CD1c-positive myeloid dendritic cell (primary cell): ENCODE measurements around the gene ZBTB42.

Experiments
- DNase-seq: peaks from one replicate; pipeline ENCODE4 v3.0.0-alpha.2; 2016; ENCODE audit errors: extremely low spot score

Gene ZBTB42

DNA sequence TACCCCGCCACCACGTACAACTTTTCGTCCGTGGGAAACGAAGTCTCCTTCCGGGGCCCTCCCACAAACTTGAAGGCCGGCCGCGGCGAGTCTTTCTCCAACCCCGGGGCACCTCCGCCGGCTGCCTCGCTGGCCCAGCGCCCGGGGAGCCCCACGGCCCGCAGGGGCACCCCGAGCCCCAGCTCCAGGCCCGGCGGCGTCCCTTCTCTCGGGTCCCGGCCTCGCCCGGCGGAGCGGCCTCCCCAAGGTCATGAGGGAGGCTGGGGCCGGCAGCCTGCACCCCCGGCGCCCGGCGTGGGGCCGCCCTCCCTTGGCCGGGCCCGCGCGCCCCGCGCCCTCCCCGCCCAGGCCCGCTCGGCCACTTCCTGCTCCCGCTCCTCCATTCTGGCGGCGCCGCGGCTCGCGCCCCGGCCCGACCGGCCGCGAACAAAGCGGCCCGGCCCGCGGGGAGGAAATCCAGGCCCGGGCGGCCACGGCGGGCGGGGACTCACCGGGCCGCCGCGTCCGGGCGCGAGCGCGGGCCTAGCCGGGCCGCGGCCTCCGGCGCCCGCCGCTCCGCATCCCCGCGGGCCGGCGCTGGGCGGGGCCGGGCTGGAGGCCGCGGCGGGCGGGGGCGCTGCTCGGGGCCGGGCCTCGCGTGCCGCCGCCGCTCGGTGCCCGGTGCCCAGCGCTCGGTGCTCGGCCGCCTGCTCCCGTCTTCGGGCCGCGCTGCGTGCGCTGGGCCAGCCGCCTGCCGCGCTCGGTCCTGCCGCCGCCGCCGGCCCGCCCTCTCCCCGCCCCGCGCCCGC lies 5.7 kb upstream of the ZBTB42 start, which contains the start of gene AKT1:
TSS of gene AKT1 (minus strand) at position 756 of the 788 bp plus-strand sequence. CDS start 3,105 bp downstream, outside the sequence.
- DNase-seq: peak; percentile 58

DNA sequence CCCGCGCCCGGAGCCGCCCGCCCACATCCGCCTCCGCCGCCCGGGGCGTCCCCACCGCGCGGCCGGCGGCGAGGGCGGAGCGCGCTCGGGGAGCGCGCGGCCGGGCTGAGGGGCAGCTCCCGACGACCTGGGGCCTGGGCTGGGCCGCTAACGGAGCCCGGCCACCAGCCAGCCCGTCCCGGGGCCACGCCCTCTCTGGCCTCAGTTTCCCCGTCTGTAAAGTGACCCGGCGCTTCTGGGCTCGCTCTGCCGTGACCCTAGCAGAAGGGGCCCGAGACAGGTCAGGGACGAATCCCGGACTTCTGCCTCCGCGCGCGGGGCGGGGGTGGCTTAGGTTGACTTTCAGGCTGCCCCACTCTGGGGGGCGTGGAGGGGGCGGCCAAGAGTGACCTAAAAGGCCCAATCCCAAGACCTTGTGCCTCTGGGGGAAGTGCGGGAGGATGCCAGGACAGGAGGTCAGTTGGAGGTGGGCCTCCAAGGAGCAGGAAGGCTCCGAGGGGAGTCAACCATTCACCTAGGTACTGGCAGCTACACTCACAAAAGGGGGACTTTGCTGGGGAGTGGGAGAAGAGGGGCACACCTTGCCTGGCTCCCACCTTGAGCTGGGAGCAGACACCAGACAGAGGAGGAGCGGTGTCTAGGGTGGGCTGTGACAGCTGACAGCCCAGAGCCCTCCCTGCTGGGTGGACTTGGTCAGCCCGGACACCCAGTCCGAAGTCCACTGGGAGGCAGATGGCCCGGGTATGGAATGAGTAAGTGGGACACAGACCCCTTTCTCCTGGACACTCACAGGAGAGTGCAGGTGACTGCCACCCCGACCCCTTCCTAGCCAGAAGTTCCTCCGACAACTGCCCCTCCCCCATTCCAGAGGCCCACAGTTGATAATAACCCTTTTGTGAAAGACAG lies 4.9 kb upstream of the ZBTB42 start:
- DNase-seq: peak; percentile 44

DNA sequence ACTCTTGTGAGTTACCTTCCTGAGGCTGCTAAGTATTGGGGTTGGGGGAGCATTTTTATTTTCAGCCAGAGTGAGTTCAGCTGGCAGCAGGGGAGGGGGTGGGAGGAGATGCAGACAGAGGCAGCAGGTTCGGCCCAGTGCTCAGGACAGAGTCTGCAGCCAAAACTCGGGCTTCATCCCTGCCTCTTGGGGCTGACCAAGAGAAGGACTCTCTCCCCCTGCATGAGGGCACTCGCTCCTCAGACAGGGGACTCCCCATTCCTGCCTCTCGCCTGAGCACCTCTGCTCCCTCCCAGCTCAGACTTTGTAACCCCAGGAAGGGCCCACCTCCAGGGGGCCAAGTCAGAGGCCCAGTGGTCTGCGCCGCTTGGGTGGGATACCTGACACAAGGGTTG lies 4.2 kb upstream of the ZBTB42 start:
- no peak for DNase-seq

DNA sequence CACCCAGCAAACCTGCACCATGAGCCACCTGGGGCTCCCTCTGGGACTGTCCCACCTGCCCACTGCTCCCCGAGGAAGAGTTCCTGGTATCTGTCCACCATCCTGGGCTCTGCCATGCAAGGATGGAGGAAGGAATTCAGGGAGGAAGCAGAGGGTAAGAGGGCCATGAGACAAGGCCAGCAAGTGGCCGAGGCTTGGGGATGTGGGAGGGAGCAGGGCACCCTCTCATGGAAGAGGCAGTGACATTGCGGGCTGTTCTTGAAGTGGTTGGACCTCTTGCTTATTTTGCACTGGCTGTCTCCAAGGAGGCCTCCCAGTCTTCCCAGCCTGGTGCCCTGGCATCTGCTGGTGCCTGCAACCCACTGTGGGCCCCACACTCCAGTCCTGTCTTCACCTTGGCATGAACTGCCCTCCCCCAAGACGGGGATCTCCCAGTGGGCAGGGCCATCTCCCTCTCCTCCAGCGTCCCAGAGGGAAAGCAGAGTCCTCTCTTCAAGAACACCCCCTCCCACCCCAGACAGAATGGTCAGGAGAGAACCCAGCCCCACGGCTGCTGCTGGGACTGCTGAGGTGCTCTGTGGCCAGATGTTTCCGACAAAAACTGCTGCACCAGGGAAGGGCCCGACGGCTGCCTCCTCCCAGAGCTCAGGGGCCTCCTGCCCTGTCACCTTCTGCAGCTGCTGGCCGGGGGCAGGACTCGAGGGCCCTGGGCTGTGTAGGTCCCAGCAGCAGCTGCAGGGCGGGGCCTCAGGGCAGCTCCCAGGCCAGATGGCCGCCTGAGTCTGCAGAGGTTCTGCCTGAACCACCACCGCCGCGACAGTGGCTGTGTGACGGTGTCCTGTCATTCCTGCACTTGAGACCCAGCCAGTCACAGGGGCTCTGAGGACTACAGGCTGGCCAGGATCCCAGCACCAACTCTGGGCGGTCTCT lies 3.5 kb upstream of the ZBTB42 start:
- DNase-seq: peak; percentile 27

DNA sequence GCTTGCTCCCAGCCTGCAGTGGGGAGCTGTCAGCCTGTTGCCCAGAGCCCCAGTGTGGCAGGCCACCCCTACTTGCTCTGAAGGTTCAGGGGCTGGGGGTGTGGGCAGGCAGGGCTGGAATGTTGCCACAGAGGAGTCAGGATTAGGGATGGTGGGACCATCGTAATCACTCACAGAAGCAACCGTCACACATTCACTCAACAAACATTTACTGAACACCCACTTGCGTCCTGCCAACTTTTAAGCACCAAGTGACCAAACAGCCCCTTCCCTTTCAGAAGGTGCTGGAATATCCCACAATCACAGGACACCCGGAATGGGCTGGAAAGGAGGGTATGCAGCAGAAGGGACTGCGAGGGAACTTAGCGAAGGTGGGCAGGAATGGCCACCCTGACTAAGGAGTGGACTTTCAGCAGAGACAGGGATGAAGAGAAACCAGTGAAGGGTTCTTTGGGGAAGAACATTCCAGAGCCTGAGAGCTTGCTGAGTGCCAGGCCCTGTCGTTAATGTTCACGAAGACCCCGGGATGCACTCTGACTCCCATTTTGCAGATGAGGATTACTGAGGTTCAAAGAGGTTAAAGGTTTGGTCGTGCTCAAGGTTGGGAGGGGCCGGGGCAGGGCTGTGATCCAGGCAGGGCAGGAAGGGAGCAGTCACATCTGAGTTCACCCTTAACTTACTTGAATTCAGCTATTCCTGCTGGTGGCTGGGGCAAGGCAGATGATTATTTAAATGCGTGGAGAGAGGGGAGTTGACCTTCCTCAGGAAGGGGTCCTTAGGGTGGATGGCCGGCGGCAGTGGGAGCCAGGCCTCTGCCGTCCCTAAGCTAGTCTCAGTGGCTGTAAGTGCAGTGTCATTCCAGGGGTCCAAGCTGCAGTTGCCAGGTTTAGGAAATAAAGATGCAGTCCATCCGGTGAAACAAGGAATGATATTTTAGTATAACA lies 2.3 kb upstream of the ZBTB42 start:
- DNase-seq: no peak

DNA sequence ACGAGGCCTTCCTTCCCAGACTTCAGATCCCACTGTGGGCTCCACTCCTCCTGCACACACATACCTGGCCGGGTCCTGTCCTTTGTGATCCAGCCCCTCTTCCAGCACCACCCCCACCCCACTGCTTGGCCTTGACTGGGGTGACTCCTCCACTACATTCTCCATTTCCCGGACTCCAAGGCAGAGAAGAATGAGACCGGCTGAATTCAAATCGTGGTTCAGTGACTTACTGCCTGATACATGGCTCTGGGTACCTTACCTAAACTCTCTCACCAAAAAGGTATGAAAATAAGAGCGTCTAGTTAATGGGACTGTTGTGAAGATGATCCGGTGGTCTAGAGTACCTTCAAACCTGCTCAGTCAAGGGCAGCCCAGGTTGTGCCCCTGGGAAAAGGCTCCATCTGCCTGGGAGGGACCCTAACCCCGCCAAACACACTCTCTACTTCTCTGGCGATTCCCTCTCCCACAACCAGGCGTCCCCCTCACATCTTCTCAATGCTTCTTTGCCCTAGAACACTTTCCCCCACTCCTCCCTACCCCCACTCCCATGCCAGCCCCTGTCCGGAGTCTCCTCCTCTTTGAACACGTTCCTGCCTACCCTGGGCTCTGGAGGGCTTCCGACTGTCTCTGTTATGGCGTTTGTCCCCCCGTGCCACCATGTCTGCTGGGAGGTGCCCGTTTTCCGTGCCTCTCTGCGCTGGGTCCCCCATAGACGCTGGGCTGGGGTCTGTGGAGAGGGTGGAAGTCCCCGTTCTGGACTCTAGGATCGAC lies 1.5 kb upstream of the ZBTB42 start:
- no peak for DNase-seq

DNA sequence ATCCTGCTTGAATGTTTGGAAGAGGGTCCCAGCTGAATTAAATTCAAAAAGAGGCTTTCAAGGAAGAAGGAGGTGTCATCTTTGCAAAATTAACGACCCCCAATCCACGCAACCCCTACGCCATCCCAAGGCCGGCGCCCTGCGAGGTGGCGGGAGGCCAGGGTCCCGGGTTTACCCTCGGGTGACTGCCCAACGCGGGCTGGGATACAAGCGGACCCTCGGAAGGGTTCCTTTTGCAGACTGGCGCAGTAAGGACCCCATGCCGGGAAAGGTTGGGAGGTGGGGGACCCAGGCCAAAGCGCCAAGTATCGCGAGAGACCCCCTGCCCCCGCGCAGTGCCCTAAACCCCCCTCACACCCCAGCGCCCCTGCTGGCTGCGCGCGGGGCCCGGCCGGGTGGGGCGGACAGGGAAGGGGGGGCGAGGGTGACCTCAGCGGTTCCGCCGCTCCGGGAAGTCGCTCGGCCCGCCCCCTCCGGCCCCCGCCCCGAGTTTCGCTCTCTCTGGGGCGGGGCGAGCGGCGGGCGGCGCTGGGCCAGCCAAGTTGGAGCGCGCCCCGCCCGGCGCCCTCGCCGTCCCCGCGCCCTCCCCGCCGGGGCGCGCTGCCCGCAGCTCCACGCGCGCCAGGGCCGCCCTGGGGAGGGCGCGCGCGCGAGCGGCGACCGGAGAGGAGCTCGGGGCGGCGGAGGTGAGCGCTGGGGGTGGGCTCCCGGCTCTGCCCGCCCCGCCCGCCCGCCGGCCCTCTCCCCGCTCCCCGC lies 708 bp upstream of the ZBTB42 start:
- DNase-seq: peak; percentile 90

DNA sequence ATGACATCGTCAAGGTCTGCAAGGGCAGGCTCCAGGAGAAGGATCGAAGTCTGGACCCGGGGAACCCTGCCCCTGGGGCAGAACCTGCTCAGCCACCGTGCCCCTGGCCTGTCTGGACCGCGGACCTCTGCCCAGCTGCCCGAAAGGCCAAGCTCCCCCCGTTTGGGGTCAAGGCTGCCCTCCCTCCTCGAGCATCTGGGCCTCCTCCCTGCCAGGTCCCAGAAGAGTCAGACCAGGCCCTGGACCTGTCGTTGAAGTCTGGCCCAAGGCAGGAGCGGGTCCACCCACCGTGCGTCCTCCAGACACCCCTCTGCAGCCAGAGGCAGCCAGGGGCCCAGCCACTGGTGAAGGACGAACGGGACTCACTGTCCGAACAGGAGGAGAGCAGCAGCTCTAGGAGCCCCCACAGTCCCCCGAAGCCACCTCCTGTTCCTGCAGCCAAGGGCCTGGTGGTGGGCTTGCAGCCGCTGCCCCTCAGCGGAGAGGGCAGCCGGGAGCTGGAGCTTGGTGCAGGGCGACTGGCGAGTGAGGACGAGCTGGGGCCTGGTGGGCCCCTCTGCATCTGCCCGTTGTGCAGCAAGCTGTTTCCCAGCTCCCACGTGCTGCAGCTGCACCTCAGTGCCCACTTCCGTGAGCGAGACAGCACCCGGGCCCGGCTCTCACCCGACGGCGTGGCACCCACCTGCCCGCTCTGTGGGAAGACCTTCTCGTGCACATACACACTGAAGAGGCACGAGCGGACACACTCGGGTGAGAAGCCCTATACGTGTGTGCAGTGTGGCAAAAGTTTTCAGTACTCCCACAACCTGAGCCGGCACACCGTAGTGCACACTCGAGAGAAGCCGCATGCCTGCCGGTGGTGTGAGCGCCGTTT lies 856 bp downstream of the ZBTB42 start:
- no peak for DNase-seq

DNA sequence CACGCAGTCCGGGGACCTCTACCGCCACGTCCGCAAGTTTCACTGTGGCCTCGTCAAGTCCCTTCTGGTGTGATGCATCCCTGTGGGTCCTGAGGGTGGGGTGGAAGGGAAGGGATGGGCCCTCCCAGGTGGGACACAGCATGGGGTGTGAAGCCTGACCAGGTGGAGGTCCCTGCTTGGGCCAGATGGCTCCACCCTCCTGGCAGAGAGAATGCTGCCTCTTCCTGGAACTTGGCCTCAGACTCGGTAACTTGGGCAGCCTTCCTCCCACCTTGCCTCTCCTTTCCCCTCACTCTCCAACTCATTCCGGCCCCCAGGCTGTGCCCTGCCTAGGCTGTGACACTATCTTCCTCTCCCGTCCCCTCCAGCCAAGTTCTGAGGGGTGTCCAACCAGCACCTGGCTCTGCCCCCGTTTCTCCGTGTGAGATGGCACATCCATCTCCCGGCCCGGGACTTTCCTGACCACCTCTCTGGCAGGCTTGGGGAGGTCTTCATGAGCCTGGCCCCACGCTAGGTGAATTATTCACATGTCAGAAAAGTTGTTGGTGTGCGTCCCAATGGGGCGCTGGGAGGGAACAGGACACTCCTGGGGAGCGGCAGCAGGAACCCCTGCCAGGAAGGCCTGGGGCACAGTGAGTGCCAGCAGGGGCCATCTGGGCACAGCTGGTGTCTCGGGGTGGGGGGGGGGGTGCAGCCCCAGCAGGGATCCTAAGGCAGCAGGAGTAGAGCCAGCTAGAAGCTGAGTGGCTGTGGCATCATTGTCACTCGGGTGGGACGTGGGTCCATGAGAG lies 1.7 kb downstream of the ZBTB42 start:
- DNase-seq: no peak

DNA sequence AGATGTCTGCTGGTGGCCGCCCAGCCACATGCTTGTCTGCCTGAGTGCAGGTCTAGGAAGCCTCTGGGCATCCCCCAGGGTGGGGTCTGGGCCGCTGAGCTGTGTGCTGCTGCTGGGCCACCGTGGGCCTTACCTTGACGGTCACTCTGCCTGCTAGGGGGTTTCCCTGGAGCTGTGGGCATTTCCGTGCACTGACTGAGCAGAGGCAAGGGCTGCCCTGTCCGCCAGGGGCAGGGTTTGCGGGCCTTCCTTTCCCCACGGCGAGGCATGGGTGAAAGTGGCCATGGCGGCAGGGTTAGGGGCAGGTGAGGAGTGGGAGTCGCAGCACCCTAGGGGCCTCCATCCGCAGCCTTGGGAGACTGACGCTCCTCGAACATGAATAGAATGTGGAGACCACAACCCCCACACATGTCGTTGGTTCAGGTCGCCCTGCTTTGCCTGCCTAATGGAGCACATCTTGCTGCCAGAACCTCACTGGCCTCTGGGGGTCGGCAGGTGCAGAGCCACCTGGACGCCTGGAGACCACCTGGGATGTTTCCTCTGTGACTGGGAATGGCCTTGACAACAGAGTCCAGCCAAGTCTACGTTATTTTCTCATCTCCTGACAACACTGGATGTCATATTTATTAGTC lies 2.5 kb downstream of the ZBTB42 start:
- DNase-seq: no peak

DNA sequence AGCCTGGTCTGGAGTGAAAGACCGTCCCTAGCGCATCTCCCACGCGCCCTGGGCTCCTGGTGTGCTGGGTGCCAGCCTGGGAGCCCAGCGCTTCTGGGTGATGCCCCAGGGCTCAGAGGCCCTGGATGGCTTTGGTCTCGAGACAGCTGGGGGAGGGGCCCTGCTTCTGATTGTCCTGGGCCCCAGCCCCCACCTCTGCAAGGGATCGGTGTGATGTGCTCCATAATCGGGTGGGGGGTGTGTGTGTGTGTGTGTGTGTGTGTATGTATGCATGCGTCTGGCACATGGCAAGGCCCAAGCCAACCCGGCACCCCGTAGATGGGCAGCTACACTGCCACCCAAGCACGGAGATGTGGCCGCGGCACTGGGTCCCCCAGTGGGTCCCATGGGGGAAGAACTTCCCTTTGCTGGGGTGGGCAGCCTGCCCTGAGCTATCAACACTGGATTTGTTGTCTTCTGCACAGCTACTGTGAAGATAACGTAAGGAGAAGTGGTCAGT lies 3.1 kb downstream of the ZBTB42 start:
- no peak for DNase-seq

DNA sequence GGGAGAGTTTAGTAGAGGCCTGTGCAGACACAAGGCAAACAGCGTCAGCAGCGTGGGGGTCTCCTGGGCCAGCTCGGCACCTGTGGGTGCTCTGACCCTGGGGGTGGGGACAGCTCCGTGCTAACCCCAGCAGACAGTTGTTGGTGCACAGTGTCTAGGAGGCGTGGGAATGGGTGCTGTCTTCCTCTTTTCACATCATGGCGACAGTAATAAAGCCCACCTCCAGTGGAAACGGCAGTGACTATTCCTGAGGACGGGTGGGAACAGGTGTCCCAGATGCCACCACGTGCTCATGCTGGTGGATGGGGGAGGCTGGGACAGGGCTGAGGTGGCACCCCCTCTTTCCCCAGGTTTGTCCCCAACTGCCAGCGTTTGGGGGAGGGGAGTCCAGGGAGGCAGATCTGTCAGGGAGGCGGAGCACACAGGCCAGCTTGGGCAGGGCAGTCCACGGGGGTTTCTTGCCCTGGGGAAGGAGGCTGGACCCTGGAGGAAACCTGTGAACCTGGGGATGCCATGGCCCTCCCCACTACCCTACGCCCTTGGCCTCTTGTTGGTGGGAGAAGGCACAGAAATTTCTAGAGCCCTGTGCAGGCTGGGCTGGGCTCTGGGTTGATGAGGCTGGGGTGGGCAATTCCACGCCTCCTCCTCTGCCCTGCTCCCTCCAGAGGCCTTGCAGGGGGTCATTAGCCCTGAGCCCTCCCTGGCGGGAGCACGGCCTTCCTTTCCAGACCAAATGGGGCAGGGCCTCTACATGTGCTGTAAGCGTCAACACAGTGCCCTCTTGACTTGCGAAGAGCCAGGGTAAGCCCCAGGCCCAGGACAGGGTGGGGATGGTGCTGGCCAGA lies 3.8 kb downstream of the ZBTB42 start:
- no peak for DNase-seq

DNA sequence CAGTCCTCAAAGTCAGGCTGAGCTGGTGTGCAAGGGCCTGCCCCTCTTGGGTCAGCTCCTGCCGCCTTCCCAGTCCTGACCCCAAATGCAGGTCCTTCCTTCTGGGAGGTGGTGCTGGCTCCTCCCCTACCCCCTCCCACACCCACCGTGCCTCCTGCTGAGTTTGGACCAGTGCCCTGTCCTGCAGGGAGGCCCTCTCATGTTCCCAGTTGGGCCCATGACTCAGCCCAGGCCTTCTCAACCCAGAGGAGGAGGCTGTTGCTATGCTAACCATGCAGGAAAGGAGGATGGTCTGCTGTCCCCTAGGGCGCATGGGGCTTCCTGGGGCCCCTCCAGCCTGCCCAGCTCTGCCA lies 4.4 kb downstream of the ZBTB42 start:
- peak; percentile 40 for DNase-seq

DNA sequence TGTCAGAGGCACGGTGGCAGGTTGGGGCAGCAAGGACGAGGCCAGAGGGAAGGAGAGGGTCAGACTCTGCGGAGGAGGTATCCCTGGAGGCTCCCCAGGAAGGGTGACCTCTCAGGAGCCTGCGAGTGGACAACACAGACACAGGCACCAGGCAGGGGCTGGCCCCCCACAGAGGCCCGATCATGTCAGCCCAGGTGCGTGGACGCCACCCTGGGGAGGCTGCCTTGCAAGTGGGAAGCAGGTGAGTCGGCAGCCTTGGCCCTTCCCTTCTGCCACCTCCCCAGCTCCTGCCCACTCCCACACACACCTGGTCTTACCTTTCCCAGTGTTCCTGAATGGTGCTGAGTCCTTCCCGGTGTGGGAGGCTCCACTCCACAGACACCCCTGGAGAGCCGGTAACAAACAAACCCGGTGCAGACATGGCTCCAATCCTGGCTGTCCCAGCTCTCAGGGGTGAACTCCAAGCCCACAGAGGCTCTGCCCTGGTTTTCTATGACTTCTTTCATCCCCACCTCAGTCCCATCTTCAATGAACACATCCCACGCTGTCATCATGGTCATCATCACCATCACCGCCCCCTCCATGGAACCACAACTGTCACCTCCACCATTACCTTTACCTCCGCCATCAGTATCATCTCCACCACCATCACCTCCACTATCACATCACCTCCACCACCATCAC lies 5.2 kb downstream of the ZBTB42 start:
- no peak for DNase-seq
